Mesendoderm (in vitro differentiated cells): ENCODE measurements around the gene HERPUD2.

Experiments
- DNase-seq: peaks from one replicate; pipeline ENCODE4 v3.0.0; 2013
- H2AK5ac ChIP-seq: 2 replicates; pipeline ENCODE4 v1.6.1; 2013; ENCODE audit warnings: low read length, inconsistent platforms
- H2BK120ac ChIP-seq: 2 replicates; pipeline ENCODE4 v1.6.1; 2013; ENCODE audit warnings: low read depth, mild to moderate bottlenecking, low read length, moderate library complexity, mixed read lengths
- H2BK15ac ChIP-seq: replicated peaks from 2 replicates; pipeline ENCODE4 v1.6.1; 2013; ENCODE audit warnings: low read depth, mild to moderate bottlenecking, moderate library complexity
- H2BK5ac ChIP-seq: 2 replicates; pipeline ENCODE4 v1.6.1; 2013; ENCODE audit warnings: low read length, inconsistent platforms
- H3K18ac ChIP-seq: 2 replicates; pipeline ENCODE4 v1.6.1; 2013; ENCODE audit warnings: mild to moderate bottlenecking, low read length, mixed read lengths
- H3K23ac ChIP-seq: one replicate; pipeline ENCODE4 v1.6.1; 2013; ENCODE audit warnings: low read length
- H3K27ac ChIP-seq: 2 replicates; pipeline ENCODE4 v1.5.1; 2013; ENCODE audit warnings: low read depth, mild to moderate bottlenecking, inconsistent platforms, low read length, moderate library complexity
- H3K27me3 ChIP-seq: 2 replicates; pipeline ENCODE4 v1.6.1; 2013; ENCODE audit warnings: low read length, control low read depth, mild to moderate bottlenecking, inconsistent platforms; ENCODE audit not compliant: insufficient read depth, poor library complexity
- H3K36me3 ChIP-seq: 2 replicates; pipeline ENCODE4 v1.6.1; 2013; ENCODE audit warnings: low read length, inconsistent platforms; ENCODE audit not compliant: control insufficient read depth, insufficient read depth
- H3K4ac ChIP-seq: one replicate; pipeline ENCODE4 v1.6.1; 2013; ENCODE audit warnings: low read depth, mild to moderate bottlenecking, low read length, moderate library complexity
- H3K4me1 ChIP-seq: 2 replicates; pipeline ENCODE4 v1.6.1; 2013; ENCODE audit warnings: low read depth, low read length, inconsistent platforms; ENCODE audit not compliant: control insufficient read depth
- H3K4me2 ChIP-seq: 2 replicates; pipeline ENCODE4 v1.6.1; 2013; ENCODE audit warnings: low read length
- H3K4me3 ChIP-seq: 2 replicates; pipeline ENCODE4 v1.5.1; 2013; ENCODE audit warnings: mild to moderate bottlenecking, low read length
- H3K56ac ChIP-seq: one replicate; pipeline ENCODE4 v1.6.1; 2013; ENCODE audit warnings: low read length
- H3K79me1 ChIP-seq: 2 replicates; pipeline ENCODE4 v1.6.1; 2013; ENCODE audit warnings: low read length, inconsistent platforms
- H3K79me2 ChIP-seq: 2 replicates; pipeline ENCODE4 v1.6.1; 2013; ENCODE audit warnings: mild to moderate bottlenecking, low read length; ENCODE audit not compliant: control insufficient read depth, insufficient read depth
- H3K9ac ChIP-seq: 2 replicates; pipeline ENCODE4 v1.6.1; 2013; ENCODE audit warnings: low read length, inconsistent platforms
- H4K5ac ChIP-seq: one replicate; pipeline ENCODE4 v1.6.1; 2013; ENCODE audit warnings: low read length
- H4K8ac ChIP-seq: one replicate; pipeline ENCODE4 v1.6.1; 2013; ENCODE audit warnings: low read depth, mild to moderate bottlenecking, control low read depth, low read length, moderate library complexity
- WGBS: extraction: QIAGEN DNeasy Blood & Tissue Kit; methylation state at CpG from one replicate; pipeline ENCODE4 v1.1.7; 2013; ENCODE audit warnings: low lambda C conversion rate, missing lambda C conversion rate; ENCODE audit not compliant: insufficient coverage; ENCODE audit errors: extremely low coverage; 5-methylcytosine and 5-hydroxymethylcytosine counted together

The HERPUD2 gene

DNA sequence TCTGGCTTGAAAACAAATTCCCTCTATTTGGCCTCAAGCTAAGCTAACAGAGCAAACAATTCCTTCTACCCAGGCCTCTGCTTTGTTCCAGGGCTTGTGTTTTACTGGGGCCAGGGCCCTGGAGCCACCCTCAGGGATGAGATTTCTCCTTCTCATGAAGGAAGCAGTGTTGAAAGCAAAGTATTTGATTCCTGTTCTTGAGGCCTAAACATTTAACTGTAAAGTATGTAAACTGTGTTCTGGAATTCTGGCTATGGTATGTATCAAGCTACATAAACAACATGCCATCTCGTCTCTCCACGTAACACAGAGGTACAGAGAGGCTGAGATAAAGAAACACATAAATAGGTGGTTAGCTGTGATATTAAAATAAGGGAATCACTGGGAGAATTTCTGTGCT, 81.8 kb downstream of the HERPUD2 start:
- Histone ChIP-seq H2AK5ac (no peak overlapping the region), H3K56ac (no peak overlapping the region), H3K4ac (no peak overlapping the region), H3K79me1 (no peaks in the 10 kb centered on the region), H3K79me2 (no peaks in the 10 kb centered on the region), H2BK5ac (no peak overlapping the region), H4K5ac (no peak overlapping the region), H2BK120ac (no peak overlapping the region), H4K8ac (no peak overlapping the region), H3K36me3 (no peaks in the 10 kb centered on the region), H3K4me1 (no peaks in the 10 kb centered on the region), H3K9ac (no peak overlapping the region), H3K27ac (no peak overlapping the region), H3K23ac (no peak overlapping the region), H3K18ac (no peak overlapping the region), H3K27me3 (no peaks in the 10 kb centered on the region), H2BK15ac (no peak overlapping the region), H3K4me3 (no peak overlapping the region), H3K4me2 (no peak overlapping the region)
- no CpG with 5 or more reads among the region's 2 CpGs for WGBS
- DNase-seq: no peak

DNA sequence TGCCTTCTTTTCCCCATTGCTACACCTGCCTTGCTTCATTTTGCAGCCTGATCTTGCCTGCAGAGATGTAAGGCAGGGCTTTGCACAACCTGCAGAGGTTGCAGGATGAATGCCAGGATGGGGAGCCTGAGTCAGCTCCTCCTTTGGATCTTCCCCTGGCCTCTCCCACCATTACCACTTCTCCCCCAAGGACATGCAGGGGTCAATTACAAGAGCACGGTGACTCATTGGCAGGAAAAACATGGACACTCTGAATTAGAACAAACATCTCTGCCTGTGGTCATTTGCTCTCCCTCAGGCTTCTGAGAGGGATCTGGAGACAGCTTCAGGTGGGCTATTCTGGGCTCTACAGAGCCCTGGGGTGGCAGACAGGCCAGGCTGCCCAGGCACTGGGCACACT, 89.2 kb downstream of the HERPUD2 start:
- no peaks in the 10 kb centered on the region for H3K79me2 ChIP-seq
- no peak overlapping the region for H2BK15ac ChIP-seq
- no peak overlapping the region for H3K23ac ChIP-seq
- H3K4me3 ChIP-seq: no peak overlapping the region
- no peak overlapping the region for H3K18ac ChIP-seq
- no peaks in the 10 kb centered on the region for H3K4me1 ChIP-seq
- no peak overlapping the region for H3K27ac ChIP-seq
- no peak for DNase-seq
- no peak overlapping the region for H2BK5ac ChIP-seq
- H3K4ac ChIP-seq: no peak overlapping the region
- H3K27me3 ChIP-seq: no peaks in the 10 kb centered on the region
- H3K36me3 ChIP-seq: no peaks in the 10 kb centered on the region
- no CpG with 5 or more reads among the region's 1 CpG for WGBS
- no peak overlapping the region for H3K9ac ChIP-seq
- H3K56ac ChIP-seq: no peak overlapping the region
- H4K8ac ChIP-seq: no peak overlapping the region
- no peak overlapping the region for H2AK5ac ChIP-seq
- no peaks in the 10 kb centered on the region for H3K79me1 ChIP-seq
- H3K4me2 ChIP-seq: no peak overlapping the region
- no peak overlapping the region for H2BK120ac ChIP-seq
- H4K5ac ChIP-seq: no peak overlapping the region

DNA sequence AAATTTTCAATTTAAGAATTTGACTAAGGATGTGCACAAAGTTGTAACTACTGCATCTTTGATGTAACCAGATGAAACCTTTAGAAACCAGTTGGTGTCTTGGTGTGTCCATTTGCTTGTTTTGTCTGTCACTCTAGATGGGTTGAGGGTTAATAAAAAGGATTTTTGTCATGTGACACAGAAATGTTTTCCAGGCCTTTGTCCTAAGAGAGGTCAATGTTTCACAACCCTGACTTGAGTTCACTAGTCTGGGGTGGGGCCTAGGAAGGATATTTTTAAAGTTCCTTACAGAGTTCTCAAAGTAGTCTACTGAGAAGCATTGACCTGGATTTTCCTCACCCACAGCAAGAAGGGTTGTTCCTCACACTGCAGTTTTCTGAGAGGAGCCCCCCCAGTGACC, 90.3 kb downstream of the HERPUD2 start:
- no peak overlapping the region for H2BK120ac ChIP-seq
- H3K23ac ChIP-seq: no peak overlapping the region
- no peaks in the 10 kb centered on the region for H3K36me3 ChIP-seq
- H4K8ac ChIP-seq: no peak overlapping the region
- H3K4me1 ChIP-seq: no peaks in the 10 kb centered on the region
- no peak overlapping the region for H2BK15ac ChIP-seq
- H3K79me2 ChIP-seq: no peaks in the 10 kb centered on the region
- H3K27me3 ChIP-seq: no peaks in the 10 kb centered on the region
- H3K4ac ChIP-seq: no peak overlapping the region
- no peak overlapping the region for H3K9ac ChIP-seq
- no peak overlapping the region for H3K18ac ChIP-seq
- no peak overlapping the region for H3K4me3 ChIP-seq
- H3K79me1 ChIP-seq: no peaks in the 10 kb centered on the region
- H4K5ac ChIP-seq: no peak overlapping the region
- H2BK5ac ChIP-seq: no peak overlapping the region
- H2AK5ac ChIP-seq: no peak overlapping the region
- no peak overlapping the region for H3K27ac ChIP-seq
- H3K56ac ChIP-seq: no peak overlapping the region
- no peak for DNase-seq
- no peak overlapping the region for H3K4me2 ChIP-seq

DNA sequence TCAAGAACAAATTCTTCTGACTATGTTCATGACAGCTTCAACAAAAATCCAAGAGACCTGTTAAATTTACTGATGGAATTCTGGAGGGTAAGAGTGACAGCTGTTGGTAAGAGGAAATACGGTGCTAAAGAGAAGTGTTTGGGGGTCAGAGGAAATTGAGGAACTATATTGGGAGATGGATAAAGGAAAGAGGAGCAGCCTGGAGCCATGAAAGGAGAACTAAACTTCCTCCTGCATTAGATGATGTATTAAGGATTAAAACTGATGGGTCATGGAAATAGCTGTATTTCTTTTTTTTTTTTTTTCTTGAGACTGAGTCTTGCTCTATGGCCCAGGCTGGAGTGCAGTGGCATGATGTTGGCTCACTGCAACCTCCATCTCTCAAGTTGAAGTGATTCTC, 95.3 kb downstream of the HERPUD2 start:
- Histone ChIP-seq H3K36me3 (no peaks in the 10 kb centered on the region), H3K23ac (no peak overlapping the region), H3K27ac (no peak overlapping the region), H3K4me2 (no peak overlapping the region), H2BK120ac (no peak overlapping the region), H2BK15ac (no peak overlapping the region), H2BK5ac (no peak overlapping the region), H3K4ac (no peak overlapping the region), H3K4me3 (no peak overlapping the region), H3K18ac (no peak overlapping the region), H3K56ac (no peak overlapping the region), H3K79me2 (no peaks in the 10 kb centered on the region), H3K9ac (no peak overlapping the region), H3K79me1 (no peaks in the 10 kb centered on the region), H3K27me3 (no peaks in the 10 kb centered on the region), H4K5ac (no peak overlapping the region), H4K8ac (no peak overlapping the region), H2AK5ac (no peak overlapping the region), H3K4me1 (no peaks in the 10 kb centered on the region)
- DNase-seq: no peak
- no CpG with 5 or more reads among the region's 1 CpG for WGBS

- Histone ChIP-seq H3K4me1 (no peaks in the 10 kb centered on the region), H3K9ac (no peak overlapping the region), H3K18ac (no peak overlapping the region), H3K79me1 (no peaks in the 10 kb centered on the region), H3K4ac (no peak overlapping the region), H3K36me3 (no peaks in the 10 kb centered on the region), H3K27ac (no peak overlapping the region), H4K5ac (no peak overlapping the region), H3K23ac (no peak overlapping the region), H2BK5ac (no peak overlapping the region), H3K4me3 (no peak overlapping the region), H3K4me2 (no peak overlapping the region), H3K56ac (no peak overlapping the region), H2AK5ac (no peak overlapping the region), H2BK120ac (no peak overlapping the region), H3K79me2 (no peaks in the 10 kb centered on the region), H3K27me3 (no peaks in the 10 kb centered on the region), H2BK15ac (no peak overlapping the region), H4K8ac (no peak overlapping the region)
- WGBS: no CpG with 5 or more reads among the region's 2 CpGs
- DNase-seq: no peak
Observed at GRCh38 chr7:35599061-35599460, 95.9 kb downstream of the HERPUD2 start.

- Histone ChIP-seq H3K56ac (no peak overlapping the region), H3K79me1 (no peaks in the 10 kb centered on the region), H3K27me3 (no peaks in the 10 kb centered on the region), H3K18ac (no peak overlapping the region), H3K4me3 (no peak overlapping the region), H4K8ac (no peak overlapping the region), H3K36me3 (no peaks in the 10 kb centered on the region), H2BK120ac (no peak overlapping the region), H3K9ac (no peak overlapping the region), H2AK5ac (no peak overlapping the region), H2BK5ac (no peak overlapping the region), H3K79me2 (no peaks in the 10 kb centered on the region), H2BK15ac (no peak overlapping the region), H4K5ac (no peak overlapping the region), H3K4me2 (no peak overlapping the region), H3K23ac (no peak overlapping the region), H3K4me1 (no peaks in the 10 kb centered on the region), H3K4ac (no peak overlapping the region), H3K27ac (no peak overlapping the region)
- WGBS: no CpG with 5 or more reads among the region's 2 CpGs
- DNase-seq: peak; percentile 67
Observed at GRCh38 chr7:35596061-35596460, 98.9 kb downstream of the HERPUD2 start.
